HCT116 (cell line): Measurements from ENCODE around the gene VPS45. TPM values are rescaled to one million over a fixed set of nuclear protein-coding genes. Genes with fewer than 3 reads are reported as not detected.

Experiments used
- ATAC-seq: fragments of 200-7000 bp; cut with Tn5 transposase; 2 replicates; pipeline ENCODE4 v1.9.1; 2020; ENCODE audit warnings: mild to moderate bottlenecking, moderate library complexity
- BruUV-seq: library from RNA; stranded (reverse); fragments of 400-500 nt; replicated peaks from 2 replicates; lab custom pipeline; 2021; lab: Mats Ljungman, UMichigan
- CTCF ChIA-PET: fragments of 300-600 bp; sonication (Branson Sonifier 250); formaldehyde crosslinking; loops from one replicate; lab custom pipeline; 2021; ENCODE audit warnings: antibody characterized with exemption; lab: Charles Lee
- POLR2A ChIA-PET: fragments of 300-600, 350-600 bp; sonication (Branson Sonifier 250); formaldehyde crosslinking; loops from one replicate; lab custom pipeline; 2021; ENCODE audit warnings: antibody characterized with exemption; lab: Charles Lee
- RAD21 ChIA-PET, 2 experiments: fragments of 300-600 bp; sonication (Branson Sonifier 250); formaldehyde crosslinking; loops; one replicate each; lab custom pipeline; 2023; ENCODE audit warnings: low total read pairs in 2 of 2; ENCODE audit not compliant: uncharacterized antibody in 2 of 2, unreplicated experiment in 2 of 2, low non-redundant PET in 1 of 2; lab: Charles Lee
- DNase-seq: peaks from one replicate; pipeline ENCODE4 v3.0.0-alpha.2; 2010; ENCODE audit warnings: low read depth, low spot score
- H2AFZ ChIP-seq: fragments of 200-600 bp; shearing (Covaris generic), sonication (generic); 2 replicates; pipeline ENCODE4 v1.6.1; 2017; ENCODE audit warnings: low read depth, mixed run types, mixed read lengths, antibody characterized with exemption, low read length; ENCODE audit not compliant: poor library complexity, severe bottlenecking
- H3K27ac ChIP-seq: 2 replicates; pipeline ENCODE4 v1.5.1; 2012; ENCODE audit warnings: low read depth, low read length
- H3K27me3 ChIP-seq: fragments of 200-600 bp; sonication (generic); 2 replicates; pipeline ENCODE4 v1.6.1; 2016; ENCODE audit warnings: mixed run types, low read length, mixed read lengths; ENCODE audit not compliant: insufficient read depth
- H3K36me3 ChIP-seq, 2 experiments: fragments of 200-500 bp in 1 of 2; fragments of 200-600 bp in 1 of 2; sonication (Bioruptor generic) in 1 of 2; sonication (generic) in 1 of 2; 2 replicates each; pipeline versions ENCODE4 v1.5.1 to v1.6.1; 2014 to 2016; ENCODE audit warnings: low read length in 2 of 2, inconsistent platforms in 1 of 2, mixed read lengths in 1 of 2, mixed run types in 1 of 2; ENCODE audit not compliant: insufficient read depth in 2 of 2, control insufficient read depth in 1 of 2
- H3K4me1 ChIP-seq, 2 experiments: fragments of 200-600 bp in 1 of 2; sonication (generic) in 1 of 2; 2 replicates each; pipeline versions ENCODE4 v1.5.1 to v1.6.1; 2012 to 2017; ENCODE audit warnings: low read length in 2 of 2, inconsistent platforms in 1 of 2, mild to moderate bottlenecking in 1 of 2, mixed read lengths in 1 of 2, mixed run types in 1 of 2, moderate library complexity in 1 of 2; ENCODE audit not compliant: insufficient read depth in 2 of 2, control insufficient read depth in 1 of 2
- H3K4me2 ChIP-seq: fragments of 200-600 bp; sonication (generic); 2 replicates; pipeline ENCODE4 v1.6.1; 2017; ENCODE audit warnings: mixed run types, low read length, mixed read lengths
- H3K4me3 ChIP-seq, 2 experiments: fragments of 200-600 bp in 1 of 2; sonication (generic) in 1 of 2; replicated peaks in 1 of 2; 2 replicates each; pipeline ENCODE4 v1.5.1; 2011 to 2016; ENCODE audit warnings: low read length in 2 of 2, control low read depth in 1 of 2, low read depth in 1 of 2, mild to moderate bottlenecking in 1 of 2, mixed read lengths in 1 of 2, mixed run types in 1 of 2
- H3K79me2 ChIP-seq: fragments of 200-600 bp; sonication (generic); 2 replicates; pipeline ENCODE4 v1.6.1; 2017; ENCODE audit warnings: mild to moderate bottlenecking, mixed run types, low read length, moderate library complexity, mixed read lengths; ENCODE audit not compliant: insufficient read depth
- H3K9ac ChIP-seq: fragments of 200-600 bp; sonication (generic); 2 replicates; pipeline ENCODE4 v1.6.1; 2016; ENCODE audit warnings: low read length, mixed read lengths
- H3K9me2 ChIP-seq: fragments of 200-600 bp; sonication (generic), shearing (Covaris generic); 2 replicates; pipeline ENCODE4 v1.6.1; 2017; ENCODE audit warnings: mixed run types, mild to moderate bottlenecking, moderate library complexity; ENCODE audit not compliant: insufficient read depth
- H3K9me3 ChIP-seq, 2 experiments: fragments of 200-500 bp in 1 of 2; fragments of 200-600 bp in 1 of 2; sonication (Bioruptor generic) in 1 of 2; sonication (generic) in 1 of 2; 2 replicates each; pipeline ENCODE4 v1.6.1; 2014 to 2017; ENCODE audit warnings: low read length in 2 of 2, mixed read lengths in 2 of 2, inconsistent platforms in 1 of 2, low read depth in 1 of 2, mild to moderate bottlenecking in 1 of 2, mixed run types in 1 of 2, moderate library complexity in 1 of 2; ENCODE audit not compliant: control insufficient read depth in 1 of 2, insufficient read depth in 1 of 2
- H4K20me1 ChIP-seq: fragments of 200-600 bp; sonication (generic), shearing (Covaris generic); 2 replicates; pipeline ENCODE4 v1.6.1; 2017; ENCODE audit warnings: mixed run types, mild to moderate bottlenecking, moderate library complexity; ENCODE audit not compliant: insufficient read depth
- CBX3 ChIP-seq: IDR thresholded peaks from 2 replicates; pipeline ENCODE4 v1.6.1; 2012; ENCODE audit warnings: low read depth
- CEBPB ChIP-seq: IDR thresholded peaks from 2 replicates; pipeline ENCODE4 v1.6.1; 2012; ENCODE audit warnings: low read depth
- EZH2 ChIP-seq: fragments of 200-600 bp; sonication (generic); IDR thresholded peaks from 2 replicates; pipeline ENCODE4 v1.6.1; 2017; ENCODE audit warnings: antibody characterized with exemption, mixed run types
- EZH2phosphoT487 ChIP-seq: fragments of 200-600 bp; IDR thresholded peaks from 2 replicates; pipeline ENCODE4 v1.6.1; 2018; ENCODE audit warnings: antibody characterized with exemption, borderline replicate concordance
- FOSL1 ChIP-seq: IDR thresholded peaks from 2 replicates; pipeline ENCODE4 v1.6.1; 2012; ENCODE audit warnings: low read depth
- RAD21 ChIP-seq: IDR thresholded peaks from 2 replicates; pipeline ENCODE4 v1.6.1; 2012; ENCODE audit warnings: low read depth, mild to moderate bottlenecking
- SIN3A ChIP-seq: IDR thresholded peaks from 2 replicates; pipeline ENCODE4 v1.6.1; 2012; ENCODE audit warnings: low read depth
- ZFX ChIP-seq: fragments of 450-650 bp; IDR thresholded peaks from 2 replicates; pipeline ENCODE4 v1.6.1; 2017
- intact Hi-C: fragments of 100-400 bp; cut with micrococcal nuclease; formaldehyde crosslinking; loops from 2 replicates; pipeline ENCODE4 v1.10.0; 2022
- total RNA-seq: library from RNA; stranded (reverse); gene quantifications from one replicate; pipeline ENCODE4 v1.2.1, GENCODE V29; 2021; ENCODE audit not compliant: unreplicated experiment
- TF ChIP-seq, protein P1 (sequence below): IDR thresholded peaks from 2 replicates; pipeline ENCODE4 v1.6.1; 2012
- TF ChIP-seq, protein P2 (sequence below), 3 experiments: fragments of 200-600 bp in 1 of 3; sonication (generic) in 1 of 3; IDR thresholded peaks in 2 of 3; conservative IDR thresholded peaks in 1 of 3; 2 replicates each; pipeline ENCODE4 v1.5.1; 2012 to 2017; ENCODE audit warnings: low read depth in 2 of 3, low read length in 2 of 3, antibody characterized with exemption in 1 of 3, borderline replicate concordance in 1 of 3, control low read depth in 1 of 3, mild to moderate bottlenecking in 1 of 3, mixed read lengths in 1 of 3, mixed run types in 1 of 3, moderate library complexity in 1 of 3; ENCODE audit not compliant: insufficient read depth in 1 of 3
- TF ChIP-seq, protein P3 (sequence below): IDR thresholded peaks from 2 replicates; pipeline ENCODE4 v1.6.1; 2012; ENCODE audit warnings: low read depth

Gene VPS45
- total RNA-seq, 1 experiment from 2014 or later = 28.1 TPM

DNA sequence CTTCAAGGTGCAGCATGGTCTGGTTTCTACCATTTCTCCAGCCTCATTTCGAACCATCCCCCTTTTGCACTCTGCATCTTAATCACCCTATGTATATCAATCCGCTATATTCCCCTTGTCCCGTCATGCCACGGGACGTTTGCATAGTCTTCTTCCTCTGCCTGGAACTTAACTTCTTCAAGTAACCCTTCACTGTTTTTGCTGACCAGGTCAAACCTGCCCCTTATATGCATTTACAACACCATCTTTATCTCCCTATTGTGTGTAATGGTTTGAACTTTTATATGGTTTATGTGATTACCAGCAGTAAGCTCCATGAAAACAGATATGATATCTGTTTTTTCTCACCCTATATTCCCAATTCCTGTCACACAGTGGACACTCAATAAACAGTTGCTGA is 2.3 kb downstream of the VPS45 start:
- intact Hi-C loops = loop anchor here (5.0 kb wide), 1 partner anchor 117 kb away; no protein-coding TSS in a partner anchor
- peaks cover 14 to 29% of the 10 kb centered on the region in 2 experiments for H3K4me1 ChIP-seq
- no peaks in the 10 kb centered on the region for H3K9me3 ChIP-seq
- no TSS peak for BruUV-seq
- H4K20me1 ChIP-seq = no peaks in the 10 kb centered on the region
- RAD21 ChIA-PET = no interaction called here
- H3K4me2 ChIP-seq = no peak overlapping the region
- POLR2A ChIA-PET = no interaction called here
- no peak overlapping the region for H3K27ac ChIP-seq
- DNase-seq (no peak), ATAC-seq (no peak)
- H3K9ac ChIP-seq = no peak overlapping the region
- CTCF ChIA-PET = interaction anchor here (3.9 kb wide), 1 partner anchor 95 kb away, joined by 17 read pairs; no protein-coding TSS in a partner anchor
- no peaks in the 10 kb centered on the region for H3K27me3 ChIP-seq
- H3K9me2 ChIP-seq = no peaks in the 10 kb centered on the region
- H3K4me3 ChIP-seq = no peak overlapping the region
- peaks cover 24% of the 10 kb centered on the region for H3K79me2 ChIP-seq
- TF ChIP-seq, protein P1, sequence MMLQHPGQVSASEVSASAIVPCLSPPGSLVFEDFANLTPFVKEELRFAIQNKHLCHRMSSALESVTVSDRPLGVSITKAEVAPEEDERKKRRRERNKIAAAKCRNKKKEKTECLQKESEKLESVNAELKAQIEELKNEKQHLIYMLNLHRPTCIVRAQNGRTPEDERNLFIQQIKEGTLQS = no peak
- TF ChIP-seq EZH2 (no peak), RAD21 (no peak), EZH2phosphoT487 (no peak), ZFX (no peak), FOSL1 (no peak), CBX3 (no peak), CEBPB (no peak), SIN3A (no peak)
- TF ChIP-seq, protein P2, sequence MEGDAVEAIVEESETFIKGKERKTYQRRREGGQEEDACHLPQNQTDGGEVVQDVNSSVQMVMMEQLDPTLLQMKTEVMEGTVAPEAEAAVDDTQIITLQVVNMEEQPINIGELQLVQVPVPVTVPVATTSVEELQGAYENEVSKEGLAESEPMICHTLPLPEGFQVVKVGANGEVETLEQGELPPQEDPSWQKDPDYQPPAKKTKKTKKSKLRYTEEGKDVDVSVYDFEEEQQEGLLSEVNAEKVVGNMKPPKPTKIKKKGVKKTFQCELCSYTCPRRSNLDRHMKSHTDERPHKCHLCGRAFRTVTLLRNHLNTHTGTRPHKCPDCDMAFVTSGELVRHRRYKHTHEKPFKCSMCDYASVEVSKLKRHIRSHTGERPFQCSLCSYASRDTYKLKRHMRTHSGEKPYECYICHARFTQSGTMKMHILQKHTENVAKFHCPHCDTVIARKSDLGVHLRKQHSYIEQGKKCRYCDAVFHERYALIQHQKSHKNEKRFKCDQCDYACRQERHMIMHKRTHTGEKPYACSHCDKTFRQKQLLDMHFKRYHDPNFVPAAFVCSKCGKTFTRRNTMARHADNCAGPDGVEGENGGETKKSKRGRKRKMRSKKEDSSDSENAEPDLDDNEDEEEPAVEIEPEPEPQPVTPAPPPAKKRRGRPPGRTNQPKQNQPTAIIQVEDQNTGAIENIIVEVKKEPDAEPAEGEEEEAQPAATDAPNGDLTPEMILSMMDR (IDR thresholded peaks at IDR 0.05 in 2 of 3, conservative IDR thresholded peaks at IDR 0.05 in 1 of 3; ENCODE audit: borderline replicate concordance in 1 of 3, insufficient read depth in 1 of 3, low read depth in 2 of 3, low read length in 2 of 3) = no peak
- TF ChIP-seq, protein P3, sequence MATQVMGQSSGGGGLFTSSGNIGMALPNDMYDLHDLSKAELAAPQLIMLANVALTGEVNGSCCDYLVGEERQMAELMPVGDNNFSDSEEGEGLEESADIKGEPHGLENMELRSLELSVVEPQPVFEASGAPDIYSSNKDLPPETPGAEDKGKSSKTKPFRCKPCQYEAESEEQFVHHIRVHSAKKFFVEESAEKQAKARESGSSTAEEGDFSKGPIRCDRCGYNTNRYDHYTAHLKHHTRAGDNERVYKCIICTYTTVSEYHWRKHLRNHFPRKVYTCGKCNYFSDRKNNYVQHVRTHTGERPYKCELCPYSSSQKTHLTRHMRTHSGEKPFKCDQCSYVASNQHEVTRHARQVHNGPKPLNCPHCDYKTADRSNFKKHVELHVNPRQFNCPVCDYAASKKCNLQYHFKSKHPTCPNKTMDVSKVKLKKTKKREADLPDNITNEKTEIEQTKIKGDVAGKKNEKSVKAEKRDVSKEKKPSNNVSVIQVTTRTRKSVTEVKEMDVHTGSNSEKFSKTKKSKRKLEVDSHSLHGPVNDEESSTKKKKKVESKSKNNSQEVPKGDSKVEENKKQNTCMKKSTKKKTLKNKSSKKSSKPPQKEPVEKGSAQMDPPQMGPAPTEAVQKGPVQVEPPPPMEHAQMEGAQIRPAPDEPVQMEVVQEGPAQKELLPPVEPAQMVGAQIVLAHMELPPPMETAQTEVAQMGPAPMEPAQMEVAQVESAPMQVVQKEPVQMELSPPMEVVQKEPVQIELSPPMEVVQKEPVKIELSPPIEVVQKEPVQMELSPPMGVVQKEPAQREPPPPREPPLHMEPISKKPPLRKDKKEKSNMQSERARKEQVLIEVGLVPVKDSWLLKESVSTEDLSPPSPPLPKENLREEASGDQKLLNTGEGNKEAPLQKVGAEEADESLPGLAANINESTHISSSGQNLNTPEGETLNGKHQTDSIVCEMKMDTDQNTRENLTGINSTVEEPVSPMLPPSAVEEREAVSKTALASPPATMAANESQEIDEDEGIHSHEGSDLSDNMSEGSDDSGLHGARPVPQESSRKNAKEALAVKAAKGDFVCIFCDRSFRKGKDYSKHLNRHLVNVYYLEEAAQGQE = no peak
- H2AFZ ChIP-seq = no peak overlapping the region
- H3K36me3 ChIP-seq = peaks cover 3 to 6% of the 10 kb centered on the region in 2 experiments; a peak in 3 of 4 replicates
